HG03565 (cell line): ENCODE measurements around the gene LY6G5B.
"Not testable (repeated sequence)": the region's sequence is repeated elsewhere in the genome, so short reads cannot be mapped to it uniquely, and the experiment has no call there.

ENCODE experiments used
- ATAC-seq: cut with Tn5 transposase; IDR thresholded peaks from one replicate; pipeline ENCODE4 v1.9.1; 2021; ENCODE audit warnings: mild to moderate bottlenecking, moderate library complexity; ENCODE audit not compliant: unreplicated experiment

Gene LY6G5B

DNA sequence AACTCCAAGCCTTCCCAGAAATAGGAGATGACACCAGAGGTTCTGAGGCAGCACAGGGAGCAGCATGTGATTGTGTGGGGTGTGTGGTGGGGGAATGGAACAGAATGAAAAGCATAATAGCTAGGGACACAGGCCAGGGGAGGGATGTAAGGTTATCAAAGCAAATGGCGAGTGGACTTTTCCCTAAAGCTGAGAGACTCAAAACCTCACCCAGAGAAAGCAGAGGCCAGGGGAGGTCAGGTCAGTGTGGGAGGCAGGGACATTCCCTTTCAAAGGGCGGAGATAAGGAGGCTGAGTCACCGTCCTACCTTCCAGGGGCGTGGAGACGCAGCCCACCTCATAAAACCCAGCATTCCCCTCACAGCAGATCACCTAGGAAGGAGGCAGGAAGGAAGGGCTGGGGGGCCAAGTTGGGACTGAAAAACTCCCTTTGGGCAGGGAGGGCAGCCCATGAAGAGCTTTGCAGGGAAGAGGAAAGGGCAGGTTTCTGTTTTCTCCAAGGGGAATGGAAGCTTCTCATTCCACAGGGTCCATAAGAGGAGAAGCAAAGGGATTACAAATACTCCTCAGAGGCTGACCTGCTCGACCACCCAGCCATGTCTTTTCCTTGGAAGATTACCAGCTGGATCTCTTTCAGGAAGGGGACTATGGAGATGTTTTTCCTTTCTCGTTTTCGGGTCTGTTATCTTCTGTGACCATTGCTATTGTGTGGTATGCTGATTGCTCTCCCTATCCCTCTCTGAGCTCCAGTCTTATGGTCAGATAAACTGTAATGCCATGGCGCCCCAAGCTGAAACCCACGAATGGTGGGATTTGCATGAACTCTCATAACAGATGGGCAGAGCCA, 20.7 kb downstream of the LY6G5B start:
- no peak for ATAC-seq

DNA sequence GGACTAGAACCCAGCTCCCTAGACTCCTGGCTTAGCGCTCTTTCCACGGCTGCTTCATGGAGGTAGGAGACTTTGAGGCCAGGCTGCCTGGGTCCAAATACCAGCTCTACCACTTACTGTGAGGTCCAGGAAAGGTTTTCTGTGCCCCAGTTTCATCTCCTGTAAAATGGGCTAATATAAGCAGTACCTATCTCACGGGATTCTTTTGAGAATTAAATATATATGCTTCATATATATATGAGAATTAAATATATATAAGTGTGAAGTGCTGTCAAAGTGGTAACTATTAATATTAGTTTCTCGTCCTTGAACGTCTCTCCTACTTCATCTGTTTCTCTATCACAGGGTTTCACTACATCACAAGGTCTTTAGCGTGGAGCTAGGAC, 21.3 kb downstream of the LY6G5B start:
- ATAC-seq: no peak

DNA sequence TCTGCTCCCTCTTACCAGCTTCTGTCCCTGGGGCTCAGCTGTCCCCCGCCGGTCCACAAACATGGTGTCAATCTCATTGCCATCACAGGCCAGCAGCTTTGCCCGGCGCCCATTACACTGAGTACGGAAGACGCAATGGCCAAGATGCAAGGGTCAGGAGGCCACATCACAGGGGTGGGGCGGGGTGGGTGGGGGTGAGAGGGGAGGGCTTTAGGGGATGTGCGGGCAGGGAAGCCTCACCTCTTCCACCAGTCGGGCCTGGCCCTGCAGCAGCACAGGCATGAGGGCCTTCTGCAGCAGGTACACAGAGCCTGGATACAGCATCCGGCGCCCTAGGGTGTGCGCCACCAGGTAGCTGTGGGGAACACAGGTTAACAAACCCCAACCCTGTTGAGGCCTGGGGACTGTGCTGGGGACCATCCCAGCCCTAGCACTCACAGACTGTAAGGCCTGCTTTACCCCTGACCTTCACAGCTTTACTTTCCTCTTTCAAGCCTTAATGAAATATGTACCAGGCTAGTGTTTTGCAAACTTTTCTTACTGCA, 21.9 kb downstream of the LY6G5B start:
- no peak for ATAC-seq

DNA sequence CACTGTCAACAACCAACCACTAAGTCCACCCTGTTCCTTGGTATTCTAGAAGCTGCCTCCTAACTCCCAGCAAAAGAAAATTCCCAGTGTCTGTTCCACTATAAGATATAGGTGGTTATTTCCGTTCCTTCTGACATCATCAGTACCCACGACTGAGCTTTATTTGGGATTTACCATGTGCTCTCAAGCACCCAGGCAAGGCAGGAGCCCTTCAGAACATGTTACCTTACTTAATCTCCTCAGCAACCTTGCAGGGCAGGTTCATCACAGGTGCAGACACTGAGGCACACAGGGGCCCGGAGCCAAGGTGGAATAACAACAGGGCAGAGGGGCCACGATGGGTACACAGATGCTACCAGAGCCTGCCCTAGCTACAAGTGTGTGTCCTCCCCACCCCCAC, 22.6 kb downstream of the LY6G5B start:
- no peak for ATAC-seq

DNA sequence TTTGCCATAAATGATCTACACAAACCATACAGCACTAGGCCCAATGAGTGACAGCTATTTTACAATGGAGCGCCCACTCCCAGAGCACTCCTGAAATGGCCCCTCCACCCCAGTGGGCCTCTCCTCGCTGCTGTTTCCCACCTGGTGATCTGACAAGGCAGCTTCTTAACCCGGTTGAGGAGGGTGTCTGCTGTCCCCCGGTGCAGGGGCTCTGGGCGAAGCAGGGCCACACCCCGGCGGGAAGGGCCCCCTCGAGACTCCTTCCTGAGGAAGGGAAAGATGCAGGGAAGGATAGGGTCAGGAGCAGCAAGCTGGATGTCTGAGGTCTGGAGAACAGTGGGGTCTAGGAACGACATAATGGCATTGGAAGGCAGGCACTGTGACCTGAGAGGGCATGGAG, 23.1 kb downstream of the LY6G5B start:
- no peak for ATAC-seq

DNA sequence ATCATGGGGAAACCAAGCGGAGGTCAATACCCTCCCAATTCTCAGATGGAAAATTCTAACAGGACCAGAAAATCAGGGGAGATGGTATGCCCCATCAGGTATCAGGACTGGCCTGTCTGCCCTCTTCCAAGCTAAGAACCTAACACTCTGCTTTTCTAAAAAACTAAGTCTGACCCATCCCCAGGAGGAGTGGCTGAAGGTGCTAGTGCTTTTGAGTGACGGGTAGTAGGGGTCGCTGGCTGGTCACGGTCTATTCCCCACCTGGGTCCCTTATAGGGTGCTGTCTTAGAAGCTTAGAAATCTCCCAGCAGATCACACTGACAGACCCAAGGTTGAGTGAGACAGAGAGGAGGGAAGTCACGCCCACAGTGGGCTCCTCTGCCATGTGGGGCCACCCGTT, 23.8 kb downstream of the LY6G5B start:
- ATAC-seq: no peak

DNA sequence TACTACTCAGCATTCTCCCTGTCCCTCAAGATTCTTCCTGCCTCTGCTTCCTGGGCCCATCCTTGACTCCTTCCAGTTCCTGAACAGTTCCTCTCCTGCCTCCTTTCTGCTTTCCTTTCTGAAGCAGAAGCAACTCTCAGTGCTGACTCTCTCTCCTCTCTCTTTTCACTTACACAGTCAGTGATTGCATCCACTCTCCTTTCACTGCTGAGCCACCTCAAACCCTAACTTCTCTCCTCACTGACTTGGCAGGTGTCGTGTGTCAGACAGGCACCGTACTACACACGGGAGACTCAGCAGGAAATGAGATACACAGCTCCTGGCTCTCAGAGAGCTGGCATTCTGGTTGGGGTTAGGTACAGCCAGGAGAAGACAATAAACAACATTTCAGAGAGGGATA, 27.8 kb downstream of the LY6G5B start:
- ATAC-seq: no peak

DNA sequence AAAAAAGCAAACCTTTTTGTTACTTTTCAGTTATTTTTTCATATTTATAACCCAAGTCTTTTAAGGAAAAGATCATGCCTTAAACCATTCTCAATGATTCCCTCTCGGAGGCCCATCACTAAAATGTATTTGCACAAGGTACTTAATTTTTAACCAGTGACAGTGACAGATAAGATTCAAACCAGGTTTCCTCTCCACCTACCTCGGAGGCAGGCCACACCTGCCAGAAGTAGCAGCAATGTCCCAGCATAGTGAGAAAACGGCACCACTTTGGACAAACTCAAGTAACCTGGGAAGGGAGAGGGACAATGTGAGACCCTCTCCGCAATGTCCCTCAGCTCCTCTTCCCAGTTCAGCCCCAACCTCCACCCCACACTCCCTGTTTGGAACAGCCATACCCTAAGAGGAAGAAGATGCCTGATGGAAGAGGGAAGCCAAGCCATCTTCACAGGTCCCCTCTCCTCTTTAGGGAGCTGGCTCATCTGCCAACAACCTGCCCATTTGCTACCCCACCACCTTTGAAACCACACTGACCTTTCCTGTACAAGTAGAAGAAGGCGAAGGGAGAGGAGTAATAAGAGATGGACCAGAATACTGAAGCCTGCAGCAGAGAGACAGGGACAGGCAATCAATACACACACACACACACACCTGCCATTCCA, 31.1 kb downstream of the LY6G5B start:
- ATAC-seq: no peak

DNA sequence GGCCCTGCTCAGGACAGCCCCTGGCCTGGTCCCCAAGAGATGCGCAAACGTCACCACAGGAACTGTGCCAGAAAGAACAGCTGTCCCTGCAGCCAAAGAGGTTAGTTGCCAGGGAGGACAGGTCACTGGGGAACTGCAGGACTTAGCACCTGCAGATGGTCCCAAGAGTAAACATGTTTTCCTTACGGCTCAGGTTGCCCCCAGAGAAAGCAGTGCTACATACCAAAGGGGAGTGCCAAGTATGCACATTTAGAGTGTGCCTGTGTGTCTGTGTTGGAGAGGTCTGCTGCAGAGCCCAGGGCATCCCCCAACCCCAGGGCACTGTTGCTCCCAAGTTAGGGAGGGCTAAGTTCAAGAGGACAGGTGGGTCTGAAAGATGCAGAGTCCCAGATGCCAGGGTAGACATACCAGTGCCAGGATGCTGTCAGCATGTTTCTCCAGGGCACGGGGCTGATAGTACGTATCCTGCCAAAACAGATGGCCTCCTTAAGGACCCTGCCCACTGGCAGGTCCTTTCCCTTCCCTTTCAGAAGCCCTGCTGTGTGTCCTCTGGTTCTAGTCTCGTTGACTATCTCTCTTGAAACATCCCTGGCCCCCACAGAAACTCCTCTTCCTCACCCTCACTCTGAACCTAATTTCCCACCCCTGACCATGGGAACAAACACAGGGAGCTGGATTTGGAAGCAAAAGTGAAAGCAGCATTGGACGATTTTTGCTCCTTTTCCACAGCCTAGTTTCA, 32.1 kb downstream of the LY6G5B start:
- no peak for ATAC-seq

DNA sequence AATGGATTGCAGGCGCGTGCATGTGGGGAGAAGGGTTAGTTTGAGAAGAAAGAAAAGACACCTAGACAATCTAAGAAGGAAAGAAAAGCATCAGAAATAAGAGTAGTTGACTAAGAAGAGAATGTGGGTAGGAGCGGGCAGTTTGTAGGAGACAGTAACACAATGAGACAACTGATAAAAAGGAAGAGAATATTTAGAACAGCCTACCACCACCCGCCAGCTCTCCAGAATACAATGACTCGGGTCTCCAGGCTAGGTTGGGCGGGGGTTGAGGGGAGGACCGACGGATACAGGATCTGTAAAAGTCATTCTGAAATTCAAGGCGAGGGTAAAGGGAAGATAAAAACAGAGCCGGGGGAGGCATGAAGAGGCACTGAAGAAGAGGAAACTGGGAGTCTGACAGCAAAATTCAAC, 32.6 kb downstream of the LY6G5B start:
- no peak for ATAC-seq

DNA sequence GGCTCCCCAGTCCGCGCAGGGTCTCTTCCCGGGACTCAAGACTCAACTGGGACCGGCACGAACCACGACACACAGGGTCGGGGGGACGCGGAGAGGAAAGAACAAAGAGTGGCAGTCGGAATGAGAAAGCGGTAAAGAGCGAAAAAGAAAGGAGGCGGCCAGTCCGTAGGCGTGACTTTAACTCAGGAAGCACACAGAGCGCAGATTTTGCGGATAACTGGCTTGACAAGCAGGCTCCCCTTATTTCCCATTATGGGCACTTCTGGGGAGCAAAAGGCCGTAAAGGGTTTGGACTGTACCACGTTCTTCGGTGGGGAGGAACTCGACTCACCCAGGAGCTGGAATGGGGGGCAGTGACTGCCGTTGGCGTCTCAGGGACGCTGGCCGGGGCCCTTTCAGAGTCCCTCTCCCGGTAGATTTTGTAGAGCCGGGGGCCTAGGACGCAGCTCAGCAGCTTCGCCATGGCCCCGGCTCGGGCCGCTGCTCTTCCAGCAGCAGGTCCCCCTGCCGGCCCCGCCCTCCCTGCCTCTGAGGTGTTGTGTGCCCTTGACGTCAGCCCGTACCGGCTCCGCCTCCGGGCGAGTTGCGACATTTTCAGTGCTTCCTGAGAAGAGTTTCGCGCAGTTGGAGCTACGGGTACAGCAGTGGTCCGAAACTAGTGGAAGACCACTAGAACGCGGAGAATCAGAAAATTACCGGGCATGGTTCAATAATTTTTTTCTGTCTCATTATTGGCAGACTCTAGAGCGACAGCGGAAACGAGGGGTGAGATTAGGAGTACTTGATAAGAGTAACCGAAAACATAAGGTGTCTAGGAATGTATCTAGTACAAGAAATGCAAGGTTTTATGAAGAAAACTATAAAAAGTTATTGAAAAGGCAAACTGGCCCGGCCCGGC, 33.3 kb downstream of the LY6G5B start, which contains the start of gene ABHD16A:
Gene ABHD16A, minus strand, starts transcription at position 506 of the 898 bp plus-strand sequence. Its CDS starts 43 bp downstream, at position 463.
- ATAC-seq: peak; percentile 80

DNA sequence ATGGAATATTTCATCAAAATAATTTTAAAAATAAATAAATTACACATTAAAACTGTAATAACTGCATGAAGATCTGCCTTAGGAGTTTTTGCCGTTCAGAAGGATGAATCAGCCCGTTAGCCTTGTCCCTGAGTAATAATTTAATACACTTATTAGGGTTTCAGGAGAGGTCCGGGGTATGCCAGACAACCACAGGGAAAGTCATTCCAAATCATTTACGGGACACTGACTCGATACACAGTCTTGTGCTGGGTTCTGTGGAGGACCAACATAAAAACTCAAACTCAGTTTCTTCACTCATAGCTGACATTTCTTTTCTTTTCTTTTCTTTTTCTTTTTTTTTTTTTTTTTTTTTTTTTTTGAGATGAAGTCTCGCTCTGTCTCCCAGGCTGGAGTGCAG, 36.2 kb downstream of the LY6G5B start:
- no peak for ATAC-seq

DNA sequence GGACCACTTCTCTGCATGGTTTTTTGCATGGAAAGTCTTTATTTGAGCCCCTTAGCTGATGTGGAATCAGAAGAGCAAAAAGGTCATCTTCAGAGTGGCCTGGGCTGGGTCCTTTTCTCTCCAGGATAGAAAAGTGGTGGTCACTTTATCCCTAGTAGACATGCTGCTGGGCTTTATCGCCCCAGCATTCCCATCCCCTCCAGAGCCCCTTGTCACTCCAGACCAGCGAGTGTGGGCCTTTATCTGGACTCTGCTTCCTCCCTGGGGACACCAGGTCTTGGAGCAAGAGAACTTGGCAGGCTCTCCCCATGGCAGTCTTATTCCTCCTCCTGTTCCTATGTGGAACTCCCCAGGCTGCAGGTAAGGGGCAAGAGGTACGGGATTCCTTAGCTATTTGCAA, 36.8 kb downstream of the LY6G5B start, which contains the start of gene LY6G6F:
Gene LY6G6F, plus strand, starts transcription at position 268 of the 400 bp plus-strand sequence. Its CDS starts 41 bp downstream, at position 309.
- no peak for ATAC-seq

DNA sequence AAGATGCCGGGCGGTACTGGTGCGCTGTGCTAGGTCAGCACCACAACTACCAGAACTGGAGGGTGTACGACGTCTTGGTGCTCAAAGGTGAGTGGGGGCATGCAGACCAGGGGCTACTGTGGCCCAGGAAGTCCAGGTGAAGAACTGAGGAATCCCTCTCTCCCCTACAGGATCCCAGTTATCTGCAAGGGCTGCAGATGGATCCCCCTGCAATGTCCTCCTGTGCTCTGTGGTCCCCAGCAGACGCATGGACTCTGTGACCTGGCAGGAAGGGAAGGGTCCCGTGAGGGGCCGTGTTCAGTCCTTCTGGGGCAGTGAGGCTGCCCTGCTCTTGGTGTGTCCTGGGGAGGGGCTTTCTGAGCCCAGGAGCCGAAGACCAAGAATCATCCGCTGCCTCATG, 37.9 kb downstream of the LY6G5B start:
- ATAC-seq: no peak

DNA sequence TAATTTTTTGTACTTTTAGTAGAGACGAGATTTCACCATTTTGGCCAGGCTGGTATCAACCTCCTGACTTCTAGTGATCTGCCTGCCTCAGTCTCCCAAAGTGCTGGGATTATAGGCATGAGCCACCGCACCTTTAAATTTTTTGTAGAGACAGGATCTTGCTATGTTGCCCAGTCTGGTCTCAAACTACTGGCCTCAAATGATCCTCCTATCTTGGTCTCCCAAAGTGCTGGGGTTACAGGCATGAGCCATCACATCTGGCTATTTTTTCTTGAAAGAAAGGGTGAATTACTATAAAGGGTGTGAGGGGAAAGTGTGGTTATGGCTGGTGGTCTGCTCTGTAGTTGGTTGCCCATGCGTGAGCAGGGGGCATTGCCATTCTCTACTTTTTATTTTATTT, 38.4 kb downstream of the LY6G5B start:
- ATAC-seq: no peak

DNA sequence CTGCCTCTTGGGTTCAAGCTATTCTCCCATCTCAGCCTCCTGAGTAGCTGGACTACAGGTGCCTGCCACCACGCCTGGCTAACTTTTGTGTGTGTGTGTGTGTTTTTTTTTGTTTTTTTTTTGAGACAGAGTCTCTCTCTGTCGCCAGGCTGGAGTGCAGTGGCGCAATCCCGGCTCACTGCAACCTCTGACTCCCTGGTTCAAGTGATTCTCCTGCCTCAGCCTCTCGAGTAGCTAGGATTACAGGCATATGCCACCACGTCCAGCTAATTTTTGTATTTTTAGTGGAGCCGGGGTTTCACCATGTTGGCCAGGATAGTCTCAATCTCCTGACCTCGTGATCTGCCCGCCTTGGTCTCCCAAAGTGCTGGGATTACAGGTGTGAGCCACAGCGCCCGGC, 39.4 kb downstream of the LY6G5B start:
- ATAC-seq: not testable (repeated sequence)

DNA sequence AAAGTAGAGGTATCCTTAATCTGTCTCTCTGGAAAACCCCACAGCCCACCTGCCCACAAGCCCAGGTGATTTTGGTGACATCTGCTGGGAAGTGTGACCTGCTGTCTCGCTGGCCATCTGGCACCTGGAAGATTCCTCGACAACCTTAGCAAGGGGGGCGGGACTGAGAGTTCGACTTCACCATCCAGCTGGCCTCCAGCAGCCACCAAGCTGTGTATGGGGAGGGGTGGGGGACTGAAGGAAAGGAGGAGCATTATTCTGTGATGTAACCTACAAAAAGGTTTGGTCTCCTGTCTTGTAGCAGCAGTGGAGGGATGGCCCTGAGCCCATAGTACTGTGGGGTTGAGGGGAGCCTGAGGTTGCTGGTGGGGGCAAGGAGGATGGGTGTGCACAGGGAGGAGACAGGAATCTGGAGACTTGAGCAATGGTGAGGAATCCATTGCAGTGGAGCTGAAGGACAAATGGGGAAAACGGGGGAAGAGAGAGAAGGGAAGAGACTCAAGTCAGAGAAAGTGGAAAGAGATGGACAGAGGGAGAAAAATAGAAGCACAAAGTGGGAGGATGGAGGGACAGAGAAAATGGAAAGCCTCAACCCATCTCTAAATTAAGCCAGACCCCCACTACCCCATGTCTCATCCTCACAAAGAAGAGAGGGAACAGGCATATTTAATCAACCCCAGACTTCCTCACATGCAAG, 40.9 kb downstream of the LY6G5B start:
- no peak for ATAC-seq

DNA sequence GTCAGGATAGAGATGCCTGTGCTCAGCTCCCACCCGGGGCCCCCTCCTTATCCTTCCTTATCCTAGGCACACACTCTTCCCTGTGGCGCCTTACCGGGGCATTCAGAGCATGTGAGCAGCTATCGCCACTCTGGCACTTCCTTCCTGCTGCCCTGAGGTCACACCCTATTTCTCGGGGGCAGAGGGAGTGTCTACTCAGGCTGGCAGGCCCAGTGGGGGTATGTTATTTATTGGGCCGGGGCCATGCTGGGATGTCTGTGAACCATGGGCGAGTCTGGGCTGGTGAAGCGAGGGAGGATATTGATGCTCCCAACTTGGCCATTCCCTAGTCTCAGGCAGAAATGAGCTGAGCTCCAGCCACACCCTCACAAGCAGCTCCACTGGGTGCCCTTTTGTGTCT, 41.5 kb downstream of the LY6G5B start:
- no peak for ATAC-seq

DNA sequence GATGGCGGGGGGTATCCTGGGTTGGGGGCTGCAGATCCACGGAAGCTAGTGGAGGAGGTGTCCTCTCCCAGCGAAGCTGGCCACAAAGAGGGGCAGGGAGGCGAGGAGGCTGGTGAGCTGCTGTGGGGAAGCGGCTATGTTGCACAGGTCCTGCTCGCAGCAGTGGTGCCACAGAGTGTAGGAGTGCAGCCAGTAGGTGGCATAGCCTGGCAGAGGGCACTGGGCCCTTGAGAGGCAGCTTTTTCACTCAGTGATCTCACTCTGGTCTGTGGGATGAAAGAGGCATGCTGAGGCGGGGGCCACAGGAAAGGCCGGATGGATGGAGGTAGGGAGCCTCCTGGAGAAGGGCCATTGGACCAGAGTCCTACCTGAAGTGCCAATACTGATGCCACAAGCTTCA, 42.5 kb downstream of the LY6G5B start:
- ATAC-seq: no peak

DNA sequence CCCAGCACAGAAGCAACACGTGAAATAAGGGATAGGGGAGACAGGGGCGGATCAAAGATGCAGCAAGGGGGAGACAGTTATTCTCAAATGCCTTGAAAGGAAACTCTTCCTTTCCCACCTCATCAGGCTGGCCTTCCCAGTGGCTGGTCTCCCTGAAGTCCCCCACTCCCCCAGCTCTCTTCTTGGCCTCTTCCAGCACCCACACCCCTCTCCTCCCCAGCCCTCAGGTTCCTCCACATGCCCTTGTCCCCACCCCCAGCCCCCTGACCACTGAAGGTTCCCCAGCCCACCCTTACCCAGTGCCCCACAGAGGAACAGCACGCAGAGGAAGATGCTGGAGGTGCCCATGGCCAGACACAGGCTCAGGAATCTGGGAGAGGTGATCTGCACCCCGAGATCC, 43.7 kb downstream of the LY6G5B start:
- no peak for ATAC-seq
